NCI-H146 treated with DMSO at 0.1 percent for 48 hours (cell line): Measurements from ENCODE around the gene CRYAA.

Experiments used
- DNase-seq: peaks from one replicate; lab custom pipeline; 2025; ENCODE audit not compliant: unreplicated experiment; lab: John Stamatoyannopoulos, UW

Gene CRYAA

GRCh38 chr21:43198376-43198775 is 29.6 kb downstream of the CRYAA start:
- DNase-seq: no peak

GRCh38 chr21:43201491-43201890 is 32.7 kb downstream of the CRYAA start:
- no peak for DNase-seq

- no peak for DNase-seq
Measured at GRCh38 chr21:43203591-43203990, 34.8 kb downstream of the CRYAA start.

- DNase-seq: no peak
Measured at GRCh38 chr21:43204638-43205037, 35.8 kb downstream of the CRYAA start.

- DNase-seq: no peak
Measured at GRCh38 chr21:43206231-43207042, 37.6 kb downstream of the CRYAA start.

GRCh38 chr21:43207043-43207315 is 38.2 kb downstream of the CRYAA start:
- no peak for DNase-seq

GRCh38 chr21:43207868-43208267 is 39.1 kb downstream of the CRYAA start:
- no peak for DNase-seq

GRCh38 chr21:43208561-43209332 is 39.9 kb downstream of the CRYAA start:
- DNase-seq: no peak

- DNase-seq: no peak
Measured at GRCh38 chr21:43209575-43210453, 41.0 kb downstream of the CRYAA start.

GRCh38 chr21:43210454-43211071 is 41.8 kb downstream of the CRYAA start:
- DNase-seq: no peak

- no peak for DNase-seq
Measured at GRCh38 chr21:43211072-43211759, 42.4 kb downstream of the CRYAA start.

GRCh38 chr21:43211760-43212115 is 42.9 kb downstream of the CRYAA start:
- no peak for DNase-seq
